ENCODE measurements around the gene PSG5.
"Not testable (repeated sequence)": the region's sequence is repeated elsewhere in the genome, so short reads cannot be mapped to it uniquely, and the experiment has no call there.

Gene PSG5

GRCh38 chr19:43181869-43182771 lies 4.2 kb downstream of the PSG5 start:
- DNase-seq (ENCODE audit: low spot score), result peak; percentile 77

GRCh38 chr19:43179569-43180147 lies 6.7 kb downstream of the PSG5 start:
- not testable (repeated sequence) for DNase-seq (ENCODE audit: low spot score)

- DNase-seq (ENCODE audit: low spot score), result not testable (repeated sequence)
Measured at GRCh38 chr19:43178577-43178976, 7.8 kb downstream of the PSG5 start.

- not testable (repeated sequence) for DNase-seq (ENCODE audit: low spot score)
Measured at GRCh38 chr19:43165906-43166305, 20.4 kb downstream of the PSG5 start.

GRCh38 chr19:43163135-43163534 lies 23.2 kb downstream of the PSG5 start:
- DNase-seq (ENCODE audit: low spot score), result not testable (repeated sequence)

- DNase-seq (ENCODE audit: low spot score), result not testable (repeated sequence)
Measured at GRCh38 chr19:43162261-43162660, 24.1 kb downstream of the PSG5 start.

- no peak for DNase-seq (ENCODE audit: low spot score)
Measured at GRCh38 chr19:43152214-43152613, 34.1 kb downstream of the PSG5 start.

- DNase-seq (ENCODE audit: low spot score), result not testable (repeated sequence)
Measured at GRCh38 chr19:43149788-43150187, 36.5 kb downstream of the PSG5 start.

- DNase-seq (ENCODE audit: low spot score), result peak; percentile 60
Measured at GRCh38 chr19:43148233-43148632, 38.1 kb downstream of the PSG5 start.

GRCh38 chr19:43141763-43142162 lies 44.6 kb downstream of the PSG5 start:
- not testable (repeated sequence) for DNase-seq (ENCODE audit: low spot score)

- DNase-seq (ENCODE audit: low spot score), result no peak
Measured at GRCh38 chr19:43132696-43133095, 53.6 kb downstream of the PSG5 start.

GRCh38 chr19:43131281-43131842 lies 55.0 kb downstream of the PSG5 start:
- DNase-seq (ENCODE audit: low spot score), result not testable (repeated sequence)

GRCh38 chr19:43129197-43129596 lies 57.1 kb downstream of the PSG5 start:
- DNase-seq (ENCODE audit: low spot score), result not testable (repeated sequence)

- DNase-seq (ENCODE audit: low spot score), result not testable (repeated sequence)
Measured at GRCh38 chr19:43127336-43127735, 59.0 kb downstream of the PSG5 start.

- no peak for DNase-seq (ENCODE audit: low spot score)
Measured at GRCh38 chr19:43126720-43127119, 59.6 kb downstream of the PSG5 start.

- no peak for DNase-seq (ENCODE audit: low spot score)
Measured at GRCh38 chr19:43124360-43124759, 62.0 kb downstream of the PSG5 start.

GRCh38 chr19:43120433-43121026 lies 65.8 kb downstream of the PSG5 start:
- not testable (repeated sequence) for DNase-seq (ENCODE audit: low spot score)

- DNase-seq (ENCODE audit: low spot score), result not testable (repeated sequence)
Measured at GRCh38 chr19:43119526-43119925, 66.8 kb downstream of the PSG5 start.

Data from kidney capillary endothelial cell (primary cell).